RWPE1 (cell line): ENCODE measurements around the gene ARGLU1.

Experiments used
- CTCF ChIA-PET: fragments of 350-600 bp; sonication (Branson Sonifier 250); formaldehyde crosslinking; extraction: SDS; loops from one replicate; lab custom pipeline; 2021; lab: Yijun Ruan, JAX
- POLR2A ChIA-PET: fragments of 400-600 bp; formaldehyde crosslinking; extraction: SDS; loops from one replicate; lab custom pipeline; 2020; ENCODE audit warnings: antibody characterized with exemption; ENCODE audit not compliant: low non-redundant PET; lab: Yijun Ruan, JAX
- DNase-seq: peaks from one replicate; pipeline ENCODE4 v3.0.0; 2012; ENCODE audit warnings: low spot score
- H3K27ac ChIP-seq: fragments of 450-650 bp; 2 replicates; pipeline ENCODE4 v1.5.1; 2017
- CTCF ChIP-seq: fragments of 450-650 bp; conservative IDR thresholded peaks from 2 replicates; pipeline ENCODE4 v1.5.1; 2017; ENCODE audit warnings: low read depth, mild to moderate bottlenecking

ARGLU1 gene

GRCh38 chr13:106496072-106496997 lies 71.6 kb downstream of the ARGLU1 start:
- H3K27ac ChIP-seq, result no peak overlapping the region
- CTCF ChIA-PET, result interaction anchor here (0.7 kb wide), 1 partner anchor 15 kb away, joined by 5 read pairs; no protein-coding TSS in a partner anchor
- POLR2A ChIA-PET, result no interaction called here
- no peak for TF ChIP-seq CTCF
- no peak for DNase-seq

- CTCF ChIA-PET, result interaction anchor here (1.0 kb wide), 1 partner anchor 14 kb away, joined by 3 read pairs; no protein-coding TSS in a partner anchor
- no peak for DNase-seq
- POLR2A ChIA-PET, result no interaction called here
- H3K27ac ChIP-seq, result no peak overlapping the region
- no peak for TF ChIP-seq CTCF
Measured at GRCh38 chr13:106494936-106495335, 73.0 kb downstream of the ARGLU1 start.

- ChIA-PET CTCF (interaction anchor here (1.0 kb wide), 1 partner anchor 14 kb away, joined by 3 read pairs; no protein-coding TSS in a partner anchor), POLR2A (interaction anchor here (0.6 kb wide), 1 partner anchor 1907 kb away, joined by 3 read pairs; no protein-coding TSS in a partner anchor)
- TF ChIP-seq CTCF, result no peak
- H3K27ac ChIP-seq, result no peak overlapping the region
- DNase-seq, result no peak
Measured at GRCh38 chr13:106494506-106494905, 73.4 kb downstream of the ARGLU1 start.

GRCh38 chr13:106493533-106494220 lies 74.3 kb downstream of the ARGLU1 start:
- TF ChIP-seq CTCF, result no peak
- no peak for DNase-seq
- CTCF ChIA-PET, result no interaction called here
- POLR2A ChIA-PET, result no interaction called here
- no peak overlapping the region for H3K27ac ChIP-seq

- no peak for TF ChIP-seq CTCF
- ChIA-PET CTCF (interaction anchor here (0.6 kb wide), 1 partner anchor 1359 kb away, joined by 3 read pairs; no protein-coding TSS in a partner anchor), POLR2A (no interaction called here)
- no peak for DNase-seq
- H3K27ac ChIP-seq, result no peak overlapping the region
Measured at GRCh38 chr13:106492588-106493475, 75.1 kb downstream of the ARGLU1 start.
